HepG2 (cell line): Measurements from ENCODE around the gene TBC1D32. TPM values are rescaled to one million over a fixed set of nuclear protein-coding genes. Genes with fewer than 3 reads are reported as not detected.

Experiments
- AHDC1 ChIP-seq: sonication (generic); formaldehyde crosslinking; IDR thresholded peaks from 2 replicates; pipeline ENCODE4 v1.5.1; 2020; ENCODE audit warnings: mild to moderate bottlenecking, missing genetic modification reagents, borderline replicate concordance
- ARNTL ChIP-seq: sonication (generic); formaldehyde crosslinking; IDR thresholded peaks from 2 replicates; pipeline ENCODE4 v1.4.0; 2020; ENCODE audit warnings: mild to moderate bottlenecking, missing genetic modification reagents
- DMAP1 ChIP-seq: IDR thresholded peaks from 2 replicates; pipeline ENCODE4 v1.6.1; 2016
- FOXO4 ChIP-seq: sonication (generic); formaldehyde crosslinking; conservative IDR thresholded peaks from 2 replicates; pipeline ENCODE4 v1.8.1; 2023; ENCODE audit warnings: missing genetic modification reagents
- TGIF2 ChIP-seq: IDR thresholded peaks from 2 replicates; pipeline ENCODE4 v1.6.1; 2016; ENCODE audit warnings: control low read depth, missing compliant biosample characterization
- ZNF329 ChIP-seq: sonication (generic); formaldehyde crosslinking; IDR thresholded peaks from 2 replicates; pipeline ENCODE4 v1.9.0; 2021; ENCODE audit warnings: low read depth, mild to moderate bottlenecking, missing genetic modification reagents
- ZNF557 ChIP-seq: sonication (generic); formaldehyde crosslinking; IDR thresholded peaks from 2 replicates; pipeline ENCODE4 v1.4.0; 2020; ENCODE audit warnings: missing genetic modification reagents
- polyA plus RNA-seq, 8 experiments: library from polyadenylated mRNA; depleted of rRNA in 3 of 8; stranded (reverse) in 7 of 8; unstranded in 1 of 8; fragments of >200 nt; fragmentation: Illumina TruSeq in 4 of 8; extraction: Trizol in 4 of 8; gene quantifications; 2 replicates each; pipeline versions ENCODE4 v1.2.1 to v1.2.3, GENCODE V29; 2011 to 2016; ENCODE audit warnings: low read depth in 4 of 8, missing spikeins in 1 of 8, mixed read lengths in 1 of 8; ENCODE audit not compliant: insufficient read depth in 1 of 8
- total RNA-seq, 5 experiments: library from RNA; depleted of rRNA; stranded (reverse); fragments of >200 nt; fragmentation: Illumina TruSeq; extraction: Trizol; gene quantifications; 2 replicates each; pipeline ENCODE4 v1.2.3, GENCODE V29; 2016; ENCODE audit warnings: low read depth in 1 of 5
- TF ChIP-seq, protein P1 (sequence below): sonication (generic); formaldehyde crosslinking; IDR thresholded peaks from 2 replicates; pipeline ENCODE4 v1.4.0; 2020; ENCODE audit warnings: missing genetic modification reagents
- TF ChIP-seq, protein P2 (sequence below): sonication (generic); formaldehyde crosslinking; IDR thresholded peaks from 2 replicates; pipeline ENCODE4 v1.8.0; 2022; ENCODE audit warnings: mild to moderate bottlenecking, missing genetic modification reagents
- TF ChIP-seq, protein P3 (sequence below): IDR thresholded peaks from 2 replicates; pipeline ENCODE4 v1.6.1; 2018; ENCODE audit warnings: missing genetic modification reagents
- TF ChIP-seq, protein P4 (sequence below): IDR thresholded peaks from 2 replicates; pipeline ENCODE4 v1.4.0; 2020; ENCODE audit warnings: mild to moderate bottlenecking, missing genetic modification reagents

Gene TBC1D32
- total and polyA plus RNA-seq, 2 of the 13 experiments (the other 11 are each of a cell fraction or from before 2014, with no cell fraction given) = 2.0 to 4.8 TPM

DNA sequence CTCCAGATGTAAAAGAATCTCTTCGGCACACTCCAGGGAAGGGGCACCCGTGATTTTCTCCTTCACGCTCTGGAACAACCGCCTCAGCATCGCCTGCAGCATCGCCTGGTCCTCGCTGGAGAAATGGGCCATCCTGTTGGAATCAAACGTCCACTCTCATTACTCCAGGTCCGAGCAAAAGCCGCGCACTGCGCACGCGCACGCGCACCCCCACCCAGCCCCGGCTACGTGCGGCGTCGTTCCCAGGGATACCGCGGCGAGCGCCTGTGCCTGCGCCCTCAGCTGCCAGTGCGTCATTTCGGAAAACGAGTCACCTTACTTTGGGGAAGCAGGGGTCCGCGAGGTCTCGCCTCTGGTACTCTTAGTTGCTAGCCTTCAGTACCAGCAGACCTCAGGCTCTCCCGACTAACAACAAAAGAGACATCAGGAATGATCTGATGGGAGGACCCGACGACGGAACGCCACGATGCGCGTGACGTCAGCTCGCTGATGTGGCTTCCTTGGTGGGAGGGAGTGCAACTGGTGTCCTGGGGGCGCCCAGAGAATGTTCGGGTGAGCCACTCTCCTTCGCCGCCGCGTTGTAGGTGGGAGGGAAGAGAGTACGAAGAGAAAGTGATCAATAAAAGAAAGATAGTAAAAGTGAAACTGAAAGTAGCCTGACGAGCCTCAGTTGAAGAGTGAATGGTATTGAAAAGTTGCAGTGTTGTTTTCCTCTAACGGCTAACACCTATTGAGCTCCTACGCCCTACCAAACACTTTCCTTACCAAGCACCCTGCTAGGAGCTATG, at the start of gene TBC1D32 (continued):
- TF ChIP-seq, protein P1, sequence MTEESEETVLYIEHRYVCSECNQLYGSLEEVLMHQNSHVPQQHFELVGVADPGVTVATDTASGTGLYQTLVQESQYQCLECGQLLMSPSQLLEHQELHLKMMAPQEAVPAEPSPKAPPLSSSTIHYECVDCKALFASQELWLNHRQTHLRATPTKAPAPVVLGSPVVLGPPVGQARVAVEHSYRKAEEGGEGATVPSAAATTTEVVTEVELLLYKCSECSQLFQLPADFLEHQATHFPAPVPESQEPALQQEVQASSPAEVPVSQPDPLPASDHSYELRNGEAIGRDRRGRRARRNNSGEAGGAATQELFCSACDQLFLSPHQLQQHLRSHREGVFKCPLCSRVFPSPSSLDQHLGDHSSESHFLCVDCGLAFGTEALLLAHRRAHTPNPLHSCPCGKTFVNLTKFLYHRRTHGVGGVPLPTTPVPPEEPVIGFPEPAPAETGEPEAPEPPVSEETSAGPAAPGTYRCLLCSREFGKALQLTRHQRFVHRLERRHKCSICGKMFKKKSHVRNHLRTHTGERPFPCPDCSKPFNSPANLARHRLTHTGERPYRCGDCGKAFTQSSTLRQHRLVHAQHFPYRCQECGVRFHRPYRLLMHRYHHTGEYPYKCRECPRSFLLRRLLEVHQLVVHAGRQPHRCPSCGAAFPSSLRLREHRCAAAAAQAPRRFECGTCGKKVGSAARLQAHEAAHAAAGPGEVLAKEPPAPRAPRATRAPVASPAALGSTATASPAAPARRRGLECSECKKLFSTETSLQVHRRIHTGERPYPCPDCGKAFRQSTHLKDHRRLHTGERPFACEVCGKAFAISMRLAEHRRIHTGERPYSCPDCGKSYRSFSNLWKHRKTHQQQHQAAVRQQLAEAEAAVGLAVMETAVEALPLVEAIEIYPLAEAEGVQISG (CRISPR knock-in tag) = peak; percentile 71
- TF ChIP-seq ZNF557 (no peak), FOXO4 (CRISPR knock-in tag) (no peak), ZNF329 (CRISPR knock-in tag) (peak; percentile 44; the same call in 1 of the 2 replicates), ARNTL (CRISPR knock-in tag) (0 out of 2 replicates have a peak, but pooled peaks have one; percentile 47), TGIF2 (CRISPR knock-in tag) (no peak), AHDC1 (CRISPR knock-in tag) (no peak), DMAP1 (CRISPR knock-in tag) (peak; percentile 87)
- TF ChIP-seq, protein P2, sequence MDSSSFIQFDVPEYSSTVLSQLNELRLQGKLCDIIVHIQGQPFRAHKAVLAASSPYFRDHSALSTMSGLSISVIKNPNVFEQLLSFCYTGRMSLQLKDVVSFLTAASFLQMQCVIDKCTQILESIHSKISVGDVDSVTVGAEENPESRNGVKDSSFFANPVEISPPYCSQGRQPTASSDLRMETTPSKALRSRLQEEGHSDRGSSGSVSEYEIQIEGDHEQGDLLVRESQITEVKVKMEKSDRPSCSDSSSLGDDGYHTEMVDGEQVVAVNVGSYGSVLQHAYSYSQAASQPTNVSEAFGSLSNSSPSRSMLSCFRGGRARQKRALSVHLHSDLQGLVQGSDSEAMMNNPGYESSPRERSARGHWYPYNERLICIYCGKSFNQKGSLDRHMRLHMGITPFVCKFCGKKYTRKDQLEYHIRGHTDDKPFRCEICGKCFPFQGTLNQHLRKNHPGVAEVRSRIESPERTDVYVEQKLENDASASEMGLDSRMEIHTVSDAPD (CRISPR knock-in tag) = peak; percentile 49; the same call in 1 of the 2 replicates
- TF ChIP-seq, protein P3, sequence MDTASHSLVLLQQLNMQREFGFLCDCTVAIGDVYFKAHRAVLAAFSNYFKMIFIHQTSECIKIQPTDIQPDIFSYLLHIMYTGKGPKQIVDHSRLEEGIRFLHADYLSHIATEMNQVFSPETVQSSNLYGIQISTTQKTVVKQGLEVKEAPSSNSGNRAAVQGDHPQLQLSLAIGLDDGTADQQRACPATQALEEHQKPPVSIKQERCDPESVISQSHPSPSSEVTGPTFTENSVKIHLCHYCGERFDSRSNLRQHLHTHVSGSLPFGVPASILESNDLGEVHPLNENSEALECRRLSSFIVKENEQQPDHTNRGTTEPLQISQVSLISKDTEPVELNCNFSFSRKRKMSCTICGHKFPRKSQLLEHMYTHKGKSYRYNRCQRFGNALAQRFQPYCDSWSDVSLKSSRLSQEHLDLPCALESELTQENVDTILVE (CRISPR knock-in tag) = peak; percentile 60
- TF ChIP-seq, protein P4, sequence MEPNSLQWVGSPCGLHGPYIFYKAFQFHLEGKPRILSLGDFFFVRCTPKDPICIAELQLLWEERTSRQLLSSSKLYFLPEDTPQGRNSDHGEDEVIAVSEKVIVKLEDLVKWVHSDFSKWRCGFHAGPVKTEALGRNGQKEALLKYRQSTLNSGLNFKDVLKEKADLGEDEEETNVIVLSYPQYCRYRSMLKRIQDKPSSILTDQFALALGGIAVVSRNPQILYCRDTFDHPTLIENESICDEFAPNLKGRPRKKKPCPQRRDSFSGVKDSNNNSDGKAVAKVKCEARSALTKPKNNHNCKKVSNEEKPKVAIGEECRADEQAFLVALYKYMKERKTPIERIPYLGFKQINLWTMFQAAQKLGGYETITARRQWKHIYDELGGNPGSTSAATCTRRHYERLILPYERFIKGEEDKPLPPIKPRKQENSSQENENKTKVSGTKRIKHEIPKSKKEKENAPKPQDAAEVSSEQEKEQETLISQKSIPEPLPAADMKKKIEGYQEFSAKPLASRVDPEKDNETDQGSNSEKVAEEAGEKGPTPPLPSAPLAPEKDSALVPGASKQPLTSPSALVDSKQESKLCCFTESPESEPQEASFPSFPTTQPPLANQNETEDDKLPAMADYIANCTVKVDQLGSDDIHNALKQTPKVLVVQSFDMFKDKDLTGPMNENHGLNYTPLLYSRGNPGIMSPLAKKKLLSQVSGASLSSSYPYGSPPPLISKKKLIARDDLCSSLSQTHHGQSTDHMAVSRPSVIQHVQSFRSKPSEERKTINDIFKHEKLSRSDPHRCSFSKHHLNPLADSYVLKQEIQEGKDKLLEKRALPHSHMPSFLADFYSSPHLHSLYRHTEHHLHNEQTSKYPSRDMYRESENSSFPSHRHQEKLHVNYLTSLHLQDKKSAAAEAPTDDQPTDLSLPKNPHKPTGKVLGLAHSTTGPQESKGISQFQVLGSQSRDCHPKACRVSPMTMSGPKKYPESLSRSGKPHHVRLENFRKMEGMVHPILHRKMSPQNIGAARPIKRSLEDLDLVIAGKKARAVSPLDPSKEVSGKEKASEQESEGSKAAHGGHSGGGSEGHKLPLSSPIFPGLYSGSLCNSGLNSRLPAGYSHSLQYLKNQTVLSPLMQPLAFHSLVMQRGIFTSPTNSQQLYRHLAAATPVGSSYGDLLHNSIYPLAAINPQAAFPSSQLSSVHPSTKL (CRISPR knock-in tag) = peak; percentile 66; the same call in 1 of the 2 replicates
